GM18499 (cell line): ENCODE results near the gene TRIM25.

Experiments
- ATAC-seq: cut with Tn5 transposase; IDR thresholded peaks from one replicate; pipeline ENCODE4 v1.9.1; 2021; ENCODE audit warnings: moderate number of reproducible peaks; ENCODE audit not compliant: insufficient read depth, unreplicated experiment

Gene TRIM25

GRCh38 chr17:56897646-56898424, 16.0 kb downstream of the TRIM25 start:
- no peak for ATAC-seq

DNA sequence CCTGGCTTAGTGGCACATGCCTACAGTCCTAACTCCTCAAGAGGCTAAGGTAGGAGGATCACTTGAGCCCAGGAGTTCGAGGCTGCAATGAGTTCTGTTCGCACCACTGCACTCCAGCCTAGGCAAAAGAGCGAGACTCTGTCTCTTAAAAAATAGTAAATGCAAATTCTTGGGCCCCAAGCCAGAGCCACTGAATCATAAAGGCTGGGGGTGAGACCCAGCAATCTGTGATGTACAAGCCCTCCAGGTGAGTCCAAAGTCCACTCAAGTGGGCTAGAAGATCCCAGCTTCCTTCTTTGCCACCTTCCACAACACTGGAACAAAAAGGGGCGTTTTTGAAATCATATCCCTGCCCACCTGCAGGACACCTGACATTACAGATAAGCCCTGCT, 16.9 kb downstream of the TRIM25 start:
- ATAC-seq, result no peak

GRCh38 chr17:56896217-56896967, 17.5 kb downstream of the TRIM25 start:
- ATAC-seq, result no peak

GRCh38 chr17:56894859-56895455, 18.9 kb downstream of the TRIM25 start:
- ATAC-seq, result no peak

DNA sequence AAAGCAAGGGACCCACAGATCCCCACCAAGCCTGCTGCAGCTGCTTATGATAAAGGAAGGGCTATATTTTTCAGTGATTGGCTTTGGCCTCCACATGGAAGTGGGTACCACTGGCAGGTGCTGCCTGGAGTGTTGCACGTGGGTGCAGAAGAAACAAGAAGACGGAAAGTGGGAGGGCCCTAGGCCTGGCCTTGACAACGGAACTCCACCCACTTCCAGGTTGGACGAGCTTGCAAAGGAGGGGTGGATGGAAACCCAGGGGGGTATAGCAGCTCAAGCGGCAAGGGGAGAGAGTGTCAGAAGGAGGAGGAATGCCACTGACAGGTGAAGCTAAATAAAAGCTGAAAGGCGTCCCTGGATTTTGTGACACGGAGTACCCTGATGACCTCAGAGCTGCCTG, 20.3 kb downstream of the TRIM25 start:
- no peak for ATAC-seq

GRCh38 chr17:56892333-56892732, 21.5 kb downstream of the TRIM25 start:
- no peak for ATAC-seq

DNA sequence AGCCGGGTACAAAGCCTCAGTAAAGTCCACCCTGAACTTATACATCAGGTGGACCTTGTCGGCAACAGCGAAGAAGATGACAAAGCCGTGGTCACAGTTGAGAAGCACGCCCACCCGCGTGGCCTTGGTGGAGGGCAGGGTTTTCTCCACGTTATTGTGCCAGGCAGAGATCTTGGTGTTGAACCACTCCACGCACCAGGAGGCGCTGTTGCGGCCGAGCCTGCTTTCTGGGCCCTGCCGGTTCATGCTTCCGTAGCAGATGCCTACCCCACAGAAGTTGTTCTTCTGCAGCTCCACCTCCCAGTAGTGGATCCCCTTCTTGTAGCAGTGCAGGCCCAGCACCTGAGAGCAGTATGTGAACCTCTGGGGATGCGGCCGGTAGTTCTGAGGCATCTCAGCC, 22.1 kb downstream of the TRIM25 start:
- ATAC-seq, result no peak

- no peak for ATAC-seq
Observed at GRCh38 chr17:56890906-56891674, 22.8 kb downstream of the TRIM25 start.

GRCh38 chr17:56890390-56890789, 23.5 kb downstream of the TRIM25 start:
- ATAC-seq, result no peak

DNA sequence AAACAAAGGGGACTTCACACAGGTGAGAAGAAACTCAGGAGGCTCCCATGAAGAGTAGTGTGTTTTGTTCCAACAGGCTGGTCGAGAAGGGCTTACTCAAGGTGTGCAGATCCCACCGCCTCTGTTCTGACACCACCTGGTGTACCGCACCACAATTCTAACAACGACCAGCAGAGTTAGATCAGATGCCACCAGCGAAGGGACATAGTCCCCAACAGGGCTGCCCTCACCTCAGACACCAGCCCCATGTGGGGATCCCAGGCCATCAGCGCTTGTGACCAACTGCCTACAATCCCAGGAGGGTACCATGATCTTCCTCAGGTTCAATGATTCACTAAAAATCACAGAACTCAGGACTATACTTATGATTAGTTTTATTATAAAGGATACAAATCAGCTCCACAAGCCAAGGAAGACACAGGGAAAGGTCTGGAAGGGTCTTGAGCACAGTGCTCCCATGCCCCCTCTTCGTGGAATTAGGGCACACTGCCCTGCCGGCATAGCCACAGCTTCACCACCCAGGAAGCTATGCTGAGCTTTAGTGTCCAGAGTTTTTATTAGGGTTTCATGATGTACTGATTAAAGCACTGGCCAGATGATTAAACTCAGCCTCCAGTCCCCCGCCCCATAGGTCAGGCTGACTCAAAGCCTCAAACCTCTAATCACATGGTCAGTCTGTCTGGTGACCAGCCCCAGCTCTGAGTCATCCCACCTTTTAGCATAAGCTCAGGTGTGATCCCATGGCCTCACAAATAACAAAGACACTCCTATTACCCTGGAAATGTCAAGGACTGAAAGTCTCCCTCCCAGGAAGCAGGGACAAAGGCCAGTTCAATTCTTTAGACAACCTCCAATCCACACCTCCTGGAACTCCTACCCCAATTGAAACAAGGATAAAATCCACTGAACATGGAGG, 26.0 kb downstream of the TRIM25 start:
- no peak for ATAC-seq

GRCh38 chr17:56887105-56887504, 26.7 kb downstream of the TRIM25 start:
- ATAC-seq, result no peak

GRCh38 chr17:56886288-56886731, 27.5 kb downstream of the TRIM25 start:
- ATAC-seq, result no peak

- ATAC-seq, result no peak
Observed at GRCh38 chr17:56885312-56885657, 28.6 kb downstream of the TRIM25 start.

- ATAC-seq, result no peak
Observed at GRCh38 chr17:56884483-56885311, 29.2 kb downstream of the TRIM25 start.

GRCh38 chr17:56883616-56884015, 30.2 kb downstream of the TRIM25 start:
- ATAC-seq, result no peak

- no peak for ATAC-seq
Observed at GRCh38 chr17:56881685-56882295, 32.1 kb downstream of the TRIM25 start.

DNA sequence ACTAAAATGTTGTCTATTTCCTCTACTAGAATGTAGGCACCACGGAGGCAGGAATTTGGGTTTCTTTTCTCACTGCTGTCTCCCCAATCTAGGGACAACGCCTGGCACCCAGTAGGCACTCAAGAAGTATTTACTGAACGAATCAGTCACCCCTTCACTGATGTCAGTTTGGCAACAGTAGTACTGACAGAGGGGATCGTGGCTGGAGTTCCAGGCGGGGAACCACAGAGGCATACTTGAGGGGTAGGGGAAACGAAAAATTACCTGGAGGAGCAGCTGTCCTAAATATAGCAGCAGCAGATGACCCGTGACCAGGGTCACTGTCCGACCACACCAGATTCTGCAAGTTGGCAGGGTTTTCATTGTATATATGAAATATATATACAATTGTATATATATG, 33.3 kb downstream of the TRIM25 start:
- ATAC-seq, result no peak

DNA sequence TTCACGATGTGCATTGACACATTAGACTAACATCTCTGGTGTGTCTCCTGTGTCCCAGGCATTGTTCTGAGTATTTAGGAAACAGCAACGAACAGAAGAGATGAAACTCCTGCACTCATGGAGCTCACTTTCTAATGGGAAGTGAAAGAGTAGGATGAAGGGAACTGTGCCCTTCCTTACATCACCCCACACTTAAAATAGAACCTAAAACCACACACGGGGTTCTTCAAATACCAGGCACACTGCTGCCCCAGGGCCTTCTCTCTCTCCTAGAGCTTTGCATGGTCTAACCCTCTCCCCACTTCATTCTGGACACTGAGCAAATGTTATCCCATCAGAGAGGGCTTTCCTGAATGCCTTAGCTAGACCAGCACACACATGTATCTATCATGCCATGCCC, 33.7 kb downstream of the TRIM25 start:
- no peak for ATAC-seq
